NK-92 (cell line): ENCODE data around the gene SH3PXD2B.

Source experiments
- DNase-seq: peaks from one replicate; lab custom pipeline; 2025; ENCODE audit not compliant: unreplicated experiment; lab: John Stamatoyannopoulos, UW

The SH3PXD2B gene

DNA sequence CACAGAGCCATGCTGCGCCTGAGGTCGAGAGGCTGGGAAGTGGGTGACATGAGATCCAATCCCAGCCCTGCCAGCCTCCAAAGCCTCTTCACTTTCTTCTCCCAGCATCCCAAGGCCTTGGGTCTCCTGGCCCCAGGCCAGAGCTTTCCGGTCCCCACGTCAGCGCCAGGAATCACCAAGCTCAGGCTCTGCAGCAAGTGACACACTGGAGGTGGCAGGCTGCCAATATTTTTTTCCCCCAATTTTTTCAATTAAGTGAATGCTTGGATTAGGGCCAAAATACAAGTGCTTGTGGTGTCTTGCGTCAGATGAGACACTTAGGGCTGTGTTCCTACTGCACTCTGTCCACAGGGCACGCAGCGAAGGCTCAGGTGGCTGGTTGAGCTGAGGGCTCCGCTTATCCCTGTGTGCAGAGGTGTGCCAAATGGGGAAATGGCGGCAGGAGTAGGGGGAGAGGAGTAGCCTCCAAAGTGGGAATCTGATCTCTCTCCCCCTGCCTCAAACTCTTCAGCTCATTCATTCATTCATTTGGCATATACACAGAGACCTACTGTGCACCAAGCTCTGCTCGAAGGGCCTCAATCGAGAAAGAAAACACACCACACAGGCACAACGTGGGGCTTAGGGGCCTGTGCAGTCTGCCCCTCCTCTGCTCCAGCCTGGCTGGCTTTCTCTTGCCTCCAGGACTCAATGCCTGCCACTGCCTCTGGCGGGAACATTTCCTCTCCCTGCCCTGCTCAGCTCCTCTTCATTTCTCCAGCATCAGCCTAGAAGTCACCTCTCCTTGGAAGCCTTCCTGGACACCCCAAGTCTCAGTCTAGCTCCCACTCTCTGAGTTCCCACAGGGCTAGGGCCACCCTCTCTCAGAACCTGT, 16.6 kb downstream of the SH3PXD2B start:
- no peak for DNase-seq

DNA sequence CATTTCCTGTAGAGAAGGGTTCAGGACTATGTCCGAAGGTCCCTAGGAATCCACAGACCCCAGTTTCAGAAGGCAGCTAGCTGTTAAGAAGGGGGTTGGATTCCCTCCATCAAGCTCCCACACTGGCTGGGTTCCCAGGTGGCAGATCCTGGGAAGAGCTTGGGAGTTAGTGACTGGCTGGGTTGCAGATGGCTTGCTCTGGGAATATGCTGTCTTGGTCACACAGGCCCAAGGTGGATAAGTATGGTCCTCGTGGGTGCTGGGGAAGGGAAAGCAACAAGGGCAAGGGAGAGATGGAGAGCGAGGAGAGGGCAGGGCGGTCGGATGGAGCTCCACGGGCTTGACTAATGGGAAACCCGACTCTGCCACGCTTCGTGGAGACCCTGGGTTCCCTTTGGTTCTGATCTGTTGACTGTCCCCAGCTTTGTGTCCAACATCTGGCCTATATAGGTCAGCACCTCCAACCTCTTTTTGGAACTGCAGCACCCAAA, 17.4 kb downstream of the SH3PXD2B start:
- DNase-seq, result no peak

DNA sequence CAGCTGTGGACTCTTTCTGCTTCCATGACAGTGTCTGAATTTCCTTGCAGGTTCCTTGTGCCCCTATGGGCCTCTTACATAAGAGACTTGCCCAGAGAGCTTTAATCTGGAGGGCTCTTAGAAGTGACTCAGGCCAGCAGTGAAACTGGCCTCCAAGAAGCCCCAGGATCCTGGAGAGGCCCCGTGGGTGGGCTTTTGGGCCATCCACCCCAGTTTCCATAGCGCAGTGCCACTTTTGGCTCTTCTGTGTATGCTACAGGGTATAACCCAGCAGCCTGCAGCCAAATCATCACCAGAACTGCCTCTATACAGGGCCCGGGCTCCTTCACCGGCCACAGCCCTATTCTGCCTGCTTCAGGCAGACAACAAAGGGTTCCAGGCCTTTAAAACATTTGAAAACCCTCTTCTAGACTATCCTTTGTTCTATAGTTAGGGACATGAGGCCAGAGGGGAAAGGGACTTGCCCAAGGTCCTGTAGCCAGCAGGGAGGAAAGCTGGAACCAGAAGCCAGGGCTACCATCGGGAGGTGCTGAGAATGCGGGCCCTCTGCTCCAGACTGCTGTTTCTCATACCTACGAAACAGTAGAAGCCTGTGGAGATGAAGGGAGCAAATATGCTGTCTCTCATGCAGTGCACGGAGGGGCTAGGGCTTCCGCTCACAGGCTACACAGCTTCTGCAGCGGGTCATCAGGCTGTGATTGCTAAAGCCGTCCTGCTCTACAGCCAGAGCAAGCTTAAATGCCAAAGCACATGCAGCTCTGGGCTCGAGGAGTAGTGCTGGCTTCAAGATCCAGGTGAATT, 18.0 kb downstream of the SH3PXD2B start:
- no peak for DNase-seq

DNA sequence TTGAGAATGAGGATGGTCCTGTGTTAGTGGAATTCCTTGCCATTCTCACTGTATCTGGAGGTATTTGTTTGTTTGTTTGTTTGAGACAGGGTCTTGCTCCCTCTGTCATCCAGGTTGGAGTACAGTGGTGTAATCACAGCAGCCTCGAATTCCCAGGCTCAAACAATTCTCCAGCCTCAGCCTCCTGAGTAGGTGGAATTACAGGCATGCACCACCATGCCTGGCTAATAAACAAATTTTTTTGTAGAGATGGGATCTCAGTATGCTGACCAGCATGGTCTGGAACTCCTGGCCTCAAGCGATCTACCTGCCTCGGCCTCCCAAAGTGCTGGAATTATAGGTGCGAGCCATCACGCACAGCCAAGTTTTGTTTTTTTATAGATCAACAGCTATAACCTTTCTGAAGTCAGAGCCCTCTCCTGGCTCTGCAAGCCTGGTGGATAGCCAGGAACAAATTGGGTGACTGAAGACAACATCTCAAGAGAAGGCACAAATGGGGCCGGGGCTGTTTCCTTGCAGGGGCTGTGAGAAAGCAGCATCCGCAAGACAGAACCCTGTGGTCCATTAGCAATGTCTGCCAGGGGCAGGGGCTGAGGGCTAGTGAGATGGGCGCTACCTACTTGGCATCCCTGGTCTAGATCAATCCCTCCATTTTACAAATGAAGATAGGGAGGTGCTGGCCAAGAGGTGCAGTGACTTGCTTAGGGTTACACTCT, 18.8 kb downstream of the SH3PXD2B start:
- no peak for DNase-seq

DNA sequence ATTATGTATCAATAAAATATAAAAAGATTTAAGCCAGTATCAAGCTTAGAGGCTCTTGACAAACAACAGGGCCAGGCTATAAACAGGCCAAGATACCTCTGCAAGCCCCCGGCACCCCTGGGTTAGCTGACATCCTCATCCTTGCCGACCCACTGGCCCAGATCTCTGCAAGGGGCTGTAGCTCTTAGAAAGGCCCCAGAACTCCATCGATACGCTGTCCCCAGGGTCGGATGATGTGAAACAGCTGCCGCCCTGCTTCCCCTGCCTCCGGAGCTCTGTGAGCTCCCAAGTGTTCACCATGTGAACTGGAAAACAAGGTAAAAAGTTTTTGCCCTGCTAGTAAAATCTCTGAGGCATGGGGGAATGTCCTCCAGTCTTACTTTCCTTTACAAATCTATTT, 20.1 kb downstream of the SH3PXD2B start:
- DNase-seq, result no peak

DNA sequence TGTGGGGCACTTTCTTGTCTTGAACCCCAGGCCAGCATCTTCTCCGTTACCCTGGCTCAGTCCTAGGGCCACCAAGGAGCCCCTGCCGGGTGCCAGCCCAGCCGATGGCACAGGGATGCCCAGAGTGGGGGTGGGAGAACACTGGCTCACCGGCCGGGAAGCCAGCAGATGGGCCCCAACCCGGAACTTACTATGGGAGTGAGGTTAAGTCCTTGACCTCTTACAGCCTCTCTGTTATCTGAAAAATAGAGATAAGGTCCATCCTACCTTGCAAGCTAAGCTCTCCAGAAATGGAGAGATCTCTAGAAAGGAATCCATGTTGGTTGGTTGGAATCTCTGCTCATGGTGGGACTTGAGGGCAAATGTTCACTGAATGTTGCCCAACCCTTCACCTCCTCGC, 20.8 kb downstream of the SH3PXD2B start:
- no peak for DNase-seq

DNA sequence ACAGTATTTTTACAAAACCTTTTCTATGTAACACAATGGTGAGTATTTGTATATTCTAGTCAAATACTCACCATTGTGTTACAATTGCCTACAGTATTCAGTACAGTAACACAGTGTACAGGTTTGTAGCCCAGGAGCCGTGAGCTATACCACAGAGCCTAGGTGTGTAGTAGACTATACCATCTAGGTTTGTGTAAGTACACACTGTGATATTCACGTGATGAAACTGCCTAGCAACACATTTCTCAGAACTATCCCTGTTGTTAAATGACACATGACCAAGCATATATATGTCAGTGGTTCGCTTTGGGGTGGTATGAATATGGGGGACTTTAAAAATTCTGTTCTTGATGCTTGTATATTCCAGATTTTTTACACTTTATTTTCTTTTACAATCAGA, 21.3 kb downstream of the SH3PXD2B start:
- DNase-seq, result no peak

DNA sequence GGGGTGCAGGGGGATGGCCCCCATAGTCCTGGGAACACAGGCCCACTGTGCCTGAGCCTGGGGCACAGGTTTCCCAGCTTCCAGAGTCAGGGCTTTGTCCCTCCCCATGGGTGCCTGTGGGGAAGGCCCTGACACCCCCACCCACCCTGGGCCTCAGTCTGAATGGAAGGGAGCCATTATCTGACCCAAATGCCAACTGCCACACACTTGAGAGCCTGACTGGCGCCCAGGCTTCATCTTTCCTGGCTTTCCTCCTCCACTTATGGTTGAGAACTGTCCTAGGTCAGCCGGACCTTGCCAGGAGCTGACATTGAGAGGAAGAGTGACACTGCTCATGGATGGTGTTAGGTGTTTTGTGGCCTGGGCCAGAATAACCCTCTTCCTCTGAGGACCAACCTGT, 24.0 kb downstream of the SH3PXD2B start:
- no peak for DNase-seq

DNA sequence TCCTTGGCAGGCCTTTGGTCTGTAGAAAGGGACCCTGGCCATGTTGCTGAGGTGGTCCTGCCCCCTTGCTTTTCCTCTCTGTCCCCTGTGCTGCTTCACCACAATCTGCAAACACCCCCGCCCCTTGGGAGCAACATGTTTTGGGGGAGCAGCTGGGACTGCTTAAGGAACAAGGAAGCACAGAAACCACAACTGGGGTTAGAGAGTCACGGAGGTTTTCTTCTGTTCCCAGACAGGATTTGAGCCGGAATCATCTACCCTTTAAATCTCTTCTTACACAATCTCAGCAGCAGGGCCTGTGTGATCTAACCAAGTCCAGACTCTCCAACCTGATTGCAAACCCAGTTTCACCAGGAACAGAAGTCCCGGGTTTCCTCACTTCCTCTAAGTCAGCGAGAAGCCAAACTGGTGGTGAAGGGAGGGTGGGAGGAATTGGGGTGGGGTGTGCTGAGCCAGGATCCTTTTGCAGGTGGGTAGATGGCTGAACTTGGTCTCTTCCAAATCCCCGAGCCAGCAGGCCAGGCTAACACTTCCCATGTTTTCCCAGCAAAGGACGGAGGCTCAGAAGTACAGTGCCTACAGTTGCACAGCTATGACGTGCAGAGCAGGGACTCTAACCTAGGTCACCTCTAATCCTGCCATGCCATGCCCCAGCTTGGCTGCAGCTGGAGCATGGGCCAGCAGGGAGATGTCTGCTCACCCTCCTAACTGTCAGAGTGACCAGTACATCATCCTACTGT, 25.0 kb downstream of the SH3PXD2B start:
- no peak for DNase-seq

DNA sequence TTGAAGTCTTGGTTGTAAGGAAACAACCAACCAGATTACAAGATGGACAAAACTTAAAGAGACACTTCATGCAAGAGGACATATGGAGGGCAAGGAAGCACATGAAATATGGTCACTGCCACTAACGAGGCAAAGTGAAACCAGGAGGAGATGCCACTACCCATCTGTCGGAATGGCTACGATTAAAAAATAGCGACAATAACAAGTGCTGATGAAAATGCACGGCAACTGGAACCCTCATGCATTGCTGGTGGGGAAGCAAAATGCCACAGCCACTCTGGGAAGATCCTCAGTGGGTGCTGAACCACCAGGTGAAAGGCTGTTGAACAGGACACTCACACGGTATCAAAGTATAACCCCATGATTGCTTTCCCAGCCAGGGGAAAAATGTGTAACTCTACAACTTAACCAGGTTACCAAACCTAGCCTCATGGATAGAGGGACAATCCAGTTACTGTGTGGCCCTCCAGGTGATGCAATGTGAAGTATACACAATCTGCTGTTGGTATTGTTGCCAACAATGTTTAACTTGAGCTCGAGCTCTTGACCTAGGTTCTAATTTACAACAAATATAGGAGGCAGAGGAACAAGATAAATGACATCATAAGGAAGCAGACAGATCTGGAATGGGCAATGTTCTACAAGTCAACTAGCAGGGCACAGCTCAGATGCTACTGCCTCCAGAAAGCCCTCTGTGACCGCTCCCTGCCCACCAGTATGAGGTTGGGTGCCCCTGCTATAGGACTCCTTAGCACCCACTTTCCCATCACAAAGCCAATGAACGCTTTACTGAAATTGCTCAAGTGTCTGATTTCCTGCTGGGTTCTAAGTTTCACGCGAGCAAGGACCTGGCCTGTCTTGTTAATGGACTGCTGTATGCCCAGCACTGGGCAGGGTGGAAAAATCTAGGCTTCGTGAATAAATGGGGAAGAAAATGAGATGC, 25.8 kb downstream of the SH3PXD2B start:
- no peak for DNase-seq

DNA sequence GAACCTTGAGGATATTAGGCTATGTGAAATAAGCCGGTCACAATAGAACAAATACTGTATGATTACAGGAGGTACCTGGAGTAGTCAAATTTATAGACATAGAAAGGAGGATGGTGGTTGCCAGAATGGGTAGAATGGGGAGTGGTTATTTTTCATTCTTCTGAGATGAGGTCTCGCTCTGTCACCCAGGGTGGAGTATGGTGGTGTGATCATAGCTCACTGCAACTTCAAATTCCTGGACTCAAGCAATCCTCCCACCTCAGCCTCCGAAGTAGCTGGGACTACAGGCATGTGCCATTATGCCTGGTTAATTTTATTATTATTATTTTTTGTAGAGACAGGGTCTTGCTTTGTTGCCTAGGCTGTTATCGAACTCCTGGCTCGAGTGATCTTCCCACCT, 27.1 kb downstream of the SH3PXD2B start:
- DNase-seq, result no peak

DNA sequence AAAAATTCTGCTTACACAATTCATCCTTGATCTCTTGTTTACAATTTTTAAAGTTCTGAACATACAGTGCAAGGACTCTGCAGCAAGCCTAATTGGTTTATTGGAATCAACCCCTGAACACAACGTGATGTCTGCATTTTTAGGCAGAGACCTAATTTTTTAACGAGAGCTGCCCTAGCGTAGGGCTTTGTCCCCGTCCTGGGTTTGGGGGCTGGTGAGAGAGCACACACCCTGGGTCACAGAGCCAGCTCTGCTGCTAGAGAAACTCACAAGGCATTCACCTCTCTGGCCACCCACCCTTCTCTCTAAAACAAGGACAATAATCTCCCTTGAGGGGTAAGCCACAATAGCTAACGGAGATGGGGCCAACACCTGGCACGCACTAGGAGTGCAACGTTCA, 28.2 kb downstream of the SH3PXD2B start:
- DNase-seq, result no peak

DNA sequence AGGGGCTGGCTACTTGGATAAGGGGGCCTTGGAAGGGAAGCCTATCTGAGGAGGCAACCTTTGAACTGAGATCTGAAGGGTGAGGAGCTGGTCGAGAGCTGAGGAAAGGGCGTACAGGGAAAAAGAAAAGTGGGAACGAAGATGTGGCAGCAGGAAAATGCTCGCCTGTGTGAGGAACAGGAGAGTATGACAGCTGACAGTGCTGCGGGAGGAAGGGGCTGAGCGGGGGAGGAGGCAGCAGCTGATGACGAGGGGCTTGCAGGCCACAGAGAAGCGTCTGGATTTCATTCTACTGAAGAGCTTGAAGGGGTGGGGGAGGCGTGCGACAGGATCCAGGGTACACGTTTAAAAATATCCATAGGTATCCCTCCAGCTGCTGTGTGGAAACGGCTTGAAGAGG, 28.9 kb downstream of the SH3PXD2B start:
- DNase-seq, result no peak

DNA sequence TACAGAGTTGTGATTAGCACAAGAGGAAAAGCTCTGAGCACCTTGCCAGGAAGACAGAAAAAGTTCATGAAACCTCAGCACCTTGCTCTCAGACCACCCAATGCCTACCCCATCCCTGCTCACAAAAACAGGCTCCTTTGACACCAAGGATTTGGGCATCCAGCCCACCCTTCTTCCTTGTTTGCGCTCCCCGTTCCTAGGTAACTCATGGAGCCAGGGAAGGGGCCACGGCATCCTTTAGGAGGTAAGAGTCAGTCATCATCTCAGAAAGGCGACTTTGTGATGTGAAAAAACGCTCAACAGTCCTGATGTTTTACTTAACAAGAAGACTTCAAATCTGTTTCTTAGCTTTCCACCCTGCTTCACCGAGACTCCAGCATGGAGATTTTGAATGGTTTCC, 29.5 kb downstream of the SH3PXD2B start:
- DNase-seq, result no peak

DNA sequence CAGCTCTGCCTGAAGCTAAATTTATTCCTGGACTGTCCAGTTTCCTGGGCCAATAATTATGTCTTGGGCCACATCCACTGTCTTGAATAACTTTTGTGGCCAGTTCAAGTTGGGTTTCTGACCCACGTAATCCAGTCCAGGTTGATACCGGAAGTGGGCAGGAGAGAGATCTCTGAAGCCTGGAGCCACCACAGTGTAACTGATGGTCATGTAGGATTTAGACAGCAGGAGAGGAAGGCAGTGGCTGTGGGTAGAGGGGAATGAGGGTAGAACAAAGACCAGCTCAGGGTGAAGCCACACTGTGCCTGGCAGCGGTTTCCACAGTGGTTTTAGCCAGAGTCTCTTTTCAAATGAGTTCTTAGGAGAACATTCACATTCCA, 30.2 kb downstream of the SH3PXD2B start:
- DNase-seq, result no peak

DNA sequence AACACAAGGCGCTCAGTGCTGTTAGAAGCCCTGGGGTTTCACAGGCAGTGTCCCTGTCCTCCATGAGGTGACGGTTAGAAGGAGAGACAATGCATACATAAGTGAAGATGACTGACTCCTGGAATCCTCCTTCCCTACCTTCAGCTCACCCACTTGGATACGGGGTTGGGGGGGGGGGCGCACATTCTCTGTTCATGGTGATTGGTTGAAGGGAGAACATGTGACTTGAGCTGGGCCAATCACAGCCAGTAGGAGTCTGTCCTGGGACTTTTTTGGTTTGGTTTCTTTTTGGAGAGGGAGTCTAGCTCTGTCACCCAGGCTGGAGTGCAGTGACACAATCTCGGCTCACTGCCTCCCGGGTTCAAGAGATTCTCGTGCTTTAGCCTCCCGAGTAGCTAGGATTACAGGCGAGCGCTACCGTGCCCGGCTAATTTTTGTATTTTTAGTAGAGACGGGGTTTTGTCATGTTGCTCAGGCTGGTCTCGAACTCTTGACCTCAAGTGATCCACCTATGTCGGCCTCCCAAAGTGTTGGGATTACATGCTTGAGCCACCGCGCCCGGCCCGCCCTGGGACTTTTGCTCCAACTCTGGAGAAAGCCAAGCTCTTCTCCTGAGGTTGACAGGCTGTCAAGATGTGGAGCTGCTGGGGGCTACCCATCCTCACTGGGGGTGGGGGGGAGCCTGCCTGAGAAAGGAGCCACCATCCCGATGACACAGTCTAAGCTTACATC, 30.8 kb downstream of the SH3PXD2B start:
- DNase-seq, result no peak

DNA sequence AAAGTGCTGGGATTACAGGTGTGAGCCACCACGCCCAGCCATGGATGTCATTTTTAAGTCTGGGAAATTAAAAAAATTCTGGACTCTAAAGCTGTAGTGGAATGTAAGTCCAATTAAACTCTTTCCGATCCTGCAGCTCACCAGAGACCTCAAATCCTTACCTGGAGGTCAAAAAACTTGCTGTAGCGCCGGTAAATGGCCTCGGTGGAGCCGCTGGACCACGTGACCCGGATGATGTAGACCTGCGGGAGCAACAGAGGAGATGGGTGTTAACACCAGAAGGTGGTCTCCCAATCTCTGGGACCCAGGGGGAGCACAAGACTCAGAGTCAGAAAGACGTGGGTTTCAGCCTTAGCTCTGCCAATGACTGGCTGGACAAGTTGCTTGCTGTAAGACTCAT, 32.1 kb downstream of the SH3PXD2B start:
- no peak for DNase-seq

DNA sequence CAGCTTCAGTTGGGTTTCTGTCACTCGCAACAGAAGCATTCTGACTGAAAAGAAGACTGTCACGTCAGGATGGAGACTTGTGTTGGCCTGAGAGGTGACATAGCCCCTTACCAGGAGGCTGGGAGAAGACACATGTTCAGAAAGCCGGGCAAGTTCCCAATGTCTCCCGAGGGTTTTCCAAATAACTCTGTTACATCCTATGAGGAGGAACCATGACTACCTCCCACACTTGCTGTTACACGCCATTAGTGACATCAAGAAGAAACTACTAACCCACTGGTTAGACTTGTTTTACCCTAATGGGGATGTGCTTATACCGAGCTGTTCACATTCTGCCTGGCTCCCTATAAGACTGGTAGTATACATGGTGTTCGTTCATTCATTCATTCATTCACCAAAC, 33.3 kb downstream of the SH3PXD2B start:
- DNase-seq, result no peak
